ENCODE data around the gene CASP9. TPM values are rescaled to one million over a fixed set of nuclear protein-coding genes. Genes with fewer than 3 reads are reported as not detected.
"Not testable (repeated sequence)": the region's sequence is repeated elsewhere in the genome, so short reads cannot be mapped to it uniquely, and the experiment has no call there.

The CASP9 gene
- total and polyA plus RNA-seq, 3 experiments from 2014 or later = 9.2 to 9.8 (median 9.6) TPM

GRCh38 chr1:15501208-15502032 is 22.6 kb downstream of the CASP9 start:
- Histone ChIP-seq H3K27me3 (ENCODE audit: insufficient read depth, low read length, poor library complexity, severe bottlenecking) (no peaks in the 10 kb centered on the region), H3K36me3 (ENCODE audit: insufficient read depth, low read length) (no peaks in the 10 kb centered on the region), H3K4me1 (ENCODE audit: insufficient read depth, low read length) (no peaks in the 10 kb centered on the region), H3K9me3 (ENCODE audit: low read length) (no peaks in the 10 kb centered on the region), H3K27ac (ENCODE audit: low read depth, low read length) (no peak overlapping the region), H3K4me3 (ENCODE audit: low read length) (no peak overlapping the region)
- no peaks in the 10 kb centered on the region for H3K27me3 Mint-ChIP-seq
- H3K36me3 Mint-ChIP-seq = peaks cover 3 to 56% (median 3%) of the 10 kb centered on the region in 3 donors
- H3K4me3 Mint-ChIP-seq = no peak overlapping the region
- DNase-seq = peak in 2 of 5 donors; percentile 16 to 24
- no peaks in the 10 kb centered on the region for H3K9me3 Mint-ChIP-seq
- H3K4me1 Mint-ChIP-seq = no peaks in the 10 kb centered on the region
- CTCF ChIA-PET = interaction anchor here (0.6 kb wide), 1 partner anchor 72 kb away, joined by 3 read pairs; no protein-coding TSS in a partner anchor
- H3K27ac Mint-ChIP-seq = no peak overlapping the region
- POLR2A ChIA-PET = no interaction called here

- H3K36me3 Mint-ChIP-seq = peaks cover 7 to 61% (median 10%) of the 10 kb centered on the region in 3 donors
- H3K27ac Mint-ChIP-seq = peak overlapping the region in 1 of 8 donors; percentile 66
- Histone ChIP-seq H3K9me3 (ENCODE audit: low read length) (no peaks in the 10 kb centered on the region), H3K27ac (ENCODE audit: low read depth, low read length) (no peak overlapping the region), H3K36me3 (ENCODE audit: insufficient read depth, low read length) (no peaks in the 10 kb centered on the region), H3K27me3 (ENCODE audit: insufficient read depth, low read length, poor library complexity, severe bottlenecking) (no peaks in the 10 kb centered on the region), H3K4me3 (ENCODE audit: low read length) (no peak overlapping the region), H3K4me1 (ENCODE audit: insufficient read depth, low read length) (no peaks in the 10 kb centered on the region)
- ChIA-PET POLR2A (no interaction called here), CTCF (interaction anchor here (0.5 to 0.6 kb wide), 2 partner anchors 73 to 372 kb away, joined by 3 read pairs; no protein-coding TSS in a partner anchor)
- H3K4me3 Mint-ChIP-seq = no peak overlapping the region
- no peaks in the 10 kb centered on the region for H3K27me3 Mint-ChIP-seq
- H3K9me3 Mint-ChIP-seq = no peaks in the 10 kb centered on the region
- DNase-seq = no peak
- no peaks in the 10 kb centered on the region for H3K4me1 Mint-ChIP-seq
Observed at GRCh38 chr1:15500184-15501178, 23.5 kb downstream of the CASP9 start.

GRCh38 chr1:15493869-15494390 is 30.1 kb downstream of the CASP9 start:
- H3K27me3 Mint-ChIP-seq = no peaks in the 10 kb centered on the region

GRCh38 chr1:15492596-15492995 is 31.4 kb downstream of the CASP9 start:
- peaks cover 4 to 60% (median 26%) of the 10 kb centered on the region in 3 donors for H3K36me3 Mint-ChIP-seq

More at GRCh38 chr1:15493869-15494390, 30.1 kb downstream of the CASP9 start:
- POLR2A ChIA-PET = no interaction called here
- H3K27ac ChIP-seq (ENCODE audit: low read depth, low read length) = no peak overlapping the region
- no peak overlapping the region for H3K4me3 ChIP-seq (ENCODE audit: low read length)
- H3K9me3 ChIP-seq (ENCODE audit: low read length) = no peaks in the 10 kb centered on the region
- Mint-ChIP-seq H3K36me3 (peaks cover 4 to 62% (median 26%) of the 10 kb centered on the region in 3 donors), H3K4me3 (no peak overlapping the region), H3K27ac (no peak overlapping the region), H3K4me1 (no peaks in the 10 kb centered on the region), H3K9me3 (peaks cover 0 to 2% (median 0%) of the 10 kb centered on the region in 5 donors)
- CTCF ChIA-PET = no interaction called here
- no peaks in the 10 kb centered on the region for H3K27me3 ChIP-seq (ENCODE audit: insufficient read depth, low read length, poor library complexity, severe bottlenecking)
- H3K36me3 ChIP-seq (ENCODE audit: insufficient read depth, low read length) = no peaks in the 10 kb centered on the region
- H3K4me1 ChIP-seq (ENCODE audit: insufficient read depth, low read length) = no peaks in the 10 kb centered on the region
- no peak for DNase-seq

GRCh38 chr1:15491010-15491409 is 33.0 kb downstream of the CASP9 start:
- H3K4me1 Mint-ChIP-seq; DNase-seq; H3K36me3 ChIP-seq (ENCODE audit: insufficient read depth, low read length); H3K4me3 Mint-ChIP-seq; H3K4me3 ChIP-seq (ENCODE audit: low read length); POLR2A ChIA-PET; H3K27me3 Mint-ChIP-seq; H3K27me3 ChIP-seq (ENCODE audit: insufficient read depth, low read length, poor library complexity, severe bottlenecking); H3K4me1 ChIP-seq (ENCODE audit: insufficient read depth, low read length); H3K9me3 ChIP-seq (ENCODE audit: low read length); H3K9me3 Mint-ChIP-seq; H3K27ac ChIP-seq (ENCODE audit: low read depth, low read length); CTCF ChIA-PET: not testable (repeated sequence)
- Mint-ChIP-seq H3K36me3 (peaks cover 10 to 62% (median 22%) of the 10 kb centered on the region in 3 donors), H3K27ac (peak overlapping the region in 1 of 8 donors; percentile 60)

More at GRCh38 chr1:15492596-15492995, 31.4 kb downstream of the CASP9 start:
- Histone ChIP-seq H3K4me3 (ENCODE audit: low read length) (no peak overlapping the region), H3K36me3 (ENCODE audit: insufficient read depth, low read length) (no peaks in the 10 kb centered on the region), H3K9me3 (ENCODE audit: low read length) (no peaks in the 10 kb centered on the region), H3K27me3 (ENCODE audit: insufficient read depth, low read length, poor library complexity, severe bottlenecking) (no peaks in the 10 kb centered on the region), H3K4me1 (ENCODE audit: insufficient read depth, low read length) (no peaks in the 10 kb centered on the region), H3K27ac (ENCODE audit: low read depth, low read length) (no peak overlapping the region)
- POLR2A ChIA-PET = no interaction called here
- DNase-seq = no peak
- H3K27ac Mint-ChIP-seq = no peak overlapping the region
- no peaks in the 10 kb centered on the region for H3K27me3 Mint-ChIP-seq
- H3K4me3 Mint-ChIP-seq = no peak overlapping the region
- H3K9me3 Mint-ChIP-seq = peaks cover 0 to 2% (median 0%) of the 10 kb centered on the region in 5 donors
- CTCF ChIA-PET = no interaction called here
- H3K4me1 Mint-ChIP-seq = no peaks in the 10 kb centered on the region

- CTCF ChIA-PET = no interaction called here
Observed at GRCh38 chr1:15489052-15489736, 34.8 kb downstream of the CASP9 start.

GRCh38 chr1:15488371-15488770 is 35.6 kb downstream of the CASP9 start:
- Mint-ChIP-seq H3K9me3 (peaks cover 0 to 2% (median 0%) of the 10 kb centered on the region in 5 donors), H3K4me1 (no peaks in the 10 kb centered on the region), H3K36me3 (peaks cover 7 to 49% (median 13%) of the 10 kb centered on the region in 3 donors), H3K27ac (peak overlapping the region in 1 of 8 donors; percentile 32), H3K27me3 (no peaks in the 10 kb centered on the region), H3K4me3 (no peak overlapping the region)
- ChIA-PET CTCF (no interaction called here), POLR2A (no interaction called here)
- DNase-seq = no peak
- Histone ChIP-seq H3K27ac (ENCODE audit: low read depth, low read length) (no peak overlapping the region), H3K27me3 (ENCODE audit: insufficient read depth, low read length, poor library complexity, severe bottlenecking) (no peaks in the 10 kb centered on the region), H3K4me3 (ENCODE audit: low read length) (no peak overlapping the region), H3K4me1 (ENCODE audit: insufficient read depth, low read length) (no peaks in the 10 kb centered on the region), H3K36me3 (ENCODE audit: insufficient read depth, low read length) (no peaks in the 10 kb centered on the region), H3K9me3 (ENCODE audit: low read length) (no peaks in the 10 kb centered on the region)

More at GRCh38 chr1:15489052-15489736, 34.8 kb downstream of the CASP9 start:
- no peaks in the 10 kb centered on the region for H3K27me3 ChIP-seq (ENCODE audit: insufficient read depth, low read length, poor library complexity, severe bottlenecking)
- no peak overlapping the region for H3K27ac ChIP-seq (ENCODE audit: low read depth, low read length)
- Mint-ChIP-seq H3K36me3 (peaks cover 7 to 57% (median 16%) of the 10 kb centered on the region in 3 donors), H3K4me3 (no peak overlapping the region), H3K27ac (peak overlapping the region in 1 of 8 donors; percentile 60), H3K4me1 (no peaks in the 10 kb centered on the region), H3K27me3 (no peaks in the 10 kb centered on the region), H3K9me3 (peaks cover 0 to 2% (median 0%) of the 10 kb centered on the region in 5 donors)
- no peaks in the 10 kb centered on the region for H3K4me1 ChIP-seq (ENCODE audit: insufficient read depth, low read length)
- H3K4me3 ChIP-seq (ENCODE audit: low read length) = no peak overlapping the region
- H3K9me3 ChIP-seq (ENCODE audit: low read length) = no peaks in the 10 kb centered on the region
- no peak for DNase-seq
- POLR2A ChIA-PET = no interaction called here
- no peaks in the 10 kb centered on the region for H3K36me3 ChIP-seq (ENCODE audit: insufficient read depth, low read length)

All from CD8-positive, alpha-beta memory T cell (primary cell).